ENCODE results near the gene CPM.
"Not testable (repeated sequence)": the region's sequence is repeated elsewhere in the genome, so short reads cannot be mapped to it uniquely, and the experiment has no call there.

CPM gene

DNA sequence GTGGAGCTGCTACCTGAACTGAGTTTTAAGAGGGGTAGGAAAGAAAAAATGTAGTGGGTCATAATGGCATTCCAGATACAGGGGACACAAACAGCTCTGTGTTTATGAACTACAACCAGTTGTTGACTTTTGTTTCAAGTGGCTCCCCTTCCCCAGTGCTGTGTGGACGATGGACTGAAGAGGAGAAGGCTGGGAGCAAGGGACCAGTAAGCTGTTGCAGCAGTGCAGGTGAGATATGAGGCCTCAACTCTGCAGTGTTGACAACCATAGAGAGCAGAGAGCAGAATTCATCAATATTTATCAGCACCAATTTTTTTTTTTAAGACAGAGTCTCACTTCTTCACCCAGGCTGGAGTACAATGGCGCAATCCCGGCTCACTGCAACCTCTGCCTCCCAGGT is 78.4 kb downstream of the CPM start:
- Mint-ChIP-seq H3K4me3 (no peak overlapping the region), H3K27ac (no peak overlapping the region), H3K4me1 (ENCODE audit: low read depth) (peaks cover 3% of the 10 kb centered on the region), H3K36me3 (ENCODE audit: low read depth) (peaks cover 15% of the 10 kb centered on the region), H3K27me3 (ENCODE audit: low read depth) (no peaks in the 10 kb centered on the region), H3K9me3 (no peaks in the 10 kb centered on the region)
- no peak for DNase-seq (ENCODE audit: low spot score)

DNA sequence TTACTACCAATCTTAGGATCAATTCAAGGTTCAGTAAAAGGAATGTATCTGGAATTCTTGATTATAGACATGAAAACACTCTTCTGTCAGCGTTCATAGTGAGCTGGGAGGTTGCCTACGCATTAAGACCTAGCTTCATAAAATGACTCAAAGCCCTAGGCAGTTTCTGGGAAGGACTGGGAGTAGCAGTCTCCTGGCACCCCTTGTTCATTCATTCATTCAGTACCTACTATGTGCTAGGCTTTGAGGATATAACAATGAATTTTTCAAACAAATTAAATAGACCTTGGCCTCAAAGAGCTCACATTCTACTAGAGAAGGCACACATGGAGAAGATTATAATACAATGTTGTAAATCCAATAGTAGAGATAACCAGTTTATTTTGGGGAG is 78.9 kb downstream of the CPM start:
- Mint-ChIP-seq H3K9me3 (no peaks in the 10 kb centered on the region), H3K27ac (no peak overlapping the region), H3K36me3 (ENCODE audit: low read depth) (peaks cover 15% of the 10 kb centered on the region), H3K4me3 (no peak overlapping the region), H3K27me3 (ENCODE audit: low read depth) (no peaks in the 10 kb centered on the region), H3K4me1 (ENCODE audit: low read depth) (peaks cover 3% of the 10 kb centered on the region)
- no peak for DNase-seq (ENCODE audit: low spot score)

- H3K27ac Mint-ChIP-seq, result no peak overlapping the region
- no peak for DNase-seq (ENCODE audit: low spot score)
- H3K27me3 Mint-ChIP-seq (ENCODE audit: low read depth), result no peaks in the 10 kb centered on the region
- no peaks in the 10 kb centered on the region for H3K9me3 Mint-ChIP-seq
- peaks cover 3% of the 10 kb centered on the region for H3K4me1 Mint-ChIP-seq (ENCODE audit: low read depth)
- no peak overlapping the region for H3K4me3 Mint-ChIP-seq
- H3K36me3 Mint-ChIP-seq (ENCODE audit: low read depth), result peaks cover 15% of the 10 kb centered on the region
Observed at GRCh38 chr12:68853396-68854077, 79.4 kb downstream of the CPM start.

- H3K27me3 Mint-ChIP-seq (ENCODE audit: low read depth), result no peaks in the 10 kb centered on the region
- no peak overlapping the region for H3K4me3 Mint-ChIP-seq
- peaks cover 1% of the 10 kb centered on the region for H3K4me1 Mint-ChIP-seq (ENCODE audit: low read depth)
Observed at GRCh38 chr12:68851592-68852306, 81.2 kb downstream of the CPM start.

GRCh38 chr12:68850390-68850789 is 82.6 kb downstream of the CPM start:
- Mint-ChIP-seq H3K27me3 (ENCODE audit: low read depth) (no peaks in the 10 kb centered on the region), H3K9me3 (no peaks in the 10 kb centered on the region), H3K36me3 (ENCODE audit: low read depth) (peaks cover 6% of the 10 kb centered on the region), H3K4me1 (ENCODE audit: low read depth) (peaks cover 1% of the 10 kb centered on the region), H3K4me3 (no peak overlapping the region), H3K27ac (no peak overlapping the region)
- DNase-seq (ENCODE audit: low spot score), result no peak

More at GRCh38 chr12:68851592-68852306, 81.2 kb downstream of the CPM start:
- Mint-ChIP-seq H3K36me3 (ENCODE audit: low read depth) (peaks cover 12% of the 10 kb centered on the region), H3K27ac (no peak overlapping the region), H3K9me3 (no peaks in the 10 kb centered on the region)
- no peak for DNase-seq (ENCODE audit: low spot score)

DNA sequence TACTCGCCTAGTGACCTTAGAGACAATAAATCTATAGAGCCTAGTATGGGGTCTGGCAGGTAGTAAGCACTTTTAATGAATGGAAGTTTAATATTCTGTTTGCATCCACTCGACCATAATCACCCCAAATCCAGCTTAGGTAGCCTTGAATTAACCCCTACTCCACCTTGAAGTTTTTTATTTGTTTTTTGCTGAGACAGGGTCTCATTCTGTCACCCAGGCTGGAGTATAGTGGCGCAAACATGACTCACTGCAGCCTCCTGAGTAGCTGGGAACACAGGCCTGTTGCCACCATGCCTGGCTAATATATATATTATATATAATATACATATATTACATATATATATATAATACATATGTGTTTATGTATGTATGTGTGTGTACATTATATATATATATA is 86.2 kb downstream of the CPM start:
- H3K27me3 Mint-ChIP-seq (ENCODE audit: low read depth), result no peaks in the 10 kb centered on the region
- no peak overlapping the region for H3K27ac Mint-ChIP-seq
- H3K9me3 Mint-ChIP-seq, result no peaks in the 10 kb centered on the region
- no peak for DNase-seq (ENCODE audit: low spot score)
- H3K4me3 Mint-ChIP-seq, result no peak overlapping the region
- peaks cover 22% of the 10 kb centered on the region for H3K36me3 Mint-ChIP-seq (ENCODE audit: low read depth)
- H3K4me1 Mint-ChIP-seq (ENCODE audit: low read depth), result peaks cover 1% of the 10 kb centered on the region

DNA sequence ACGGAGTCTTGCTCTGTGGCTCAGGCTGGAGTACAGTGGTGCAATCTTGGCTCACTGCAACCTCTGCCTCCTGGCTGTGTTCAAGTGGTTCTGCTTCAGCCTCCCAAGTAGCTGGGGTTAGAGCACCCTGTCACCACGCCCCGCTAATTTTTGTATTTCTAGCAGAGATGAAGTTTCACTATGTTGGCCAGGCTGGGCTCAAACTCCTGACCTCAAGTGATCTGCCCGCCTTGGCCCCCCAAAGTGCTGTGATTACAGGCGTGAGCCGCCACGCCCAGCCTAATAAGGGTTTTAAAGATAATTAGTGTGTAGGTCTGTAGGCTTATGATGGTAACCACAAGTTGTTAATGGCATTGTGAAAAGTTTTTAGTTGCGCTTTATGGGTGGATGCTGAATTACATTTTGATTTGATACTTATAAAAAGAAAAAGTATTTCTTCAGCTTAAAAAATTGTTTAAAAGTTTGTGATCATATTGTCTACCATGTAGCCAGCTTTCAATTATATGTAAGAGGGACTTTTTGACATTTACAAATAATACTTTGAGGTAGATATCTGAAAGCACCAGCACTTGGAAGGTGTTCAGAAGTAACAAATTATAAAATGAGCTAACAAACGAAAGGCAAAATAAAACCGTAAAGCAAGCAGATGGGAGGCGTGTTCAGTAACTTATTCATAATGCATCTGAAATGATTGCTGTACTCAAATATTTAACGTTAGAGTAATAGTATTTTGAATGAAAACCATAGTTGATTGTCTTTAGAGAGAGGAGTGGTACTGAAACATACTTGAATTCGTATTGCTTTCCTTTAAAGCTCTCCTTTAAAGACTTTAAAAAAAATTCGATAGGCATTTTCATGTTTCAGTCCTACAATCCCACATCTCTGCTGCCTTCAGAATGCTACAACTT is 87.9 kb downstream of the CPM start:
- peaks cover 37% of the 10 kb centered on the region for H3K36me3 Mint-ChIP-seq (ENCODE audit: low read depth)
- peaks cover 1% of the 10 kb centered on the region for H3K4me1 Mint-ChIP-seq (ENCODE audit: low read depth)

GRCh38 chr12:68844318-68844745 is 88.6 kb downstream of the CPM start:
- no peaks in the 10 kb centered on the region for H3K27me3 Mint-ChIP-seq (ENCODE audit: low read depth)
- H3K9me3 Mint-ChIP-seq, result no peaks in the 10 kb centered on the region

More for the DNA sequence above, 87.9 kb downstream of the CPM start:
- Mint-ChIP-seq H3K27ac (no peak overlapping the region), H3K4me3 (no peak overlapping the region), H3K27me3 (ENCODE audit: low read depth) (no peaks in the 10 kb centered on the region), H3K9me3 (no peaks in the 10 kb centered on the region)
- no peak for DNase-seq (ENCODE audit: low spot score)

GRCh38 chr12:68842784-68843567 is 90.0 kb downstream of the CPM start:
- Mint-ChIP-seq H3K4me3 (no peak overlapping the region), H3K9me3 (no peaks in the 10 kb centered on the region), H3K27ac (no peak overlapping the region), H3K4me1 (ENCODE audit: low read depth) (peaks cover 3% of the 10 kb centered on the region), H3K27me3 (ENCODE audit: low read depth) (no peaks in the 10 kb centered on the region), H3K36me3 (ENCODE audit: low read depth) (peaks cover 50% of the 10 kb centered on the region)
- no peak for DNase-seq (ENCODE audit: low spot score)

More at GRCh38 chr12:68844318-68844745, 88.6 kb downstream of the CPM start:
- peaks cover 1% of the 10 kb centered on the region for H3K4me1 Mint-ChIP-seq (ENCODE audit: low read depth)
- H3K27ac Mint-ChIP-seq, result no peak overlapping the region
- no peak overlapping the region for H3K4me3 Mint-ChIP-seq
- H3K36me3 Mint-ChIP-seq (ENCODE audit: low read depth), result peaks cover 40% of the 10 kb centered on the region
- DNase-seq (ENCODE audit: low spot score), result no peak

GRCh38 chr12:68842123-68842522 is 90.8 kb downstream of the CPM start:
- Mint-ChIP-seq H3K4me3 (no peak overlapping the region), H3K36me3 (ENCODE audit: low read depth) (peaks cover 55% of the 10 kb centered on the region)

DNA sequence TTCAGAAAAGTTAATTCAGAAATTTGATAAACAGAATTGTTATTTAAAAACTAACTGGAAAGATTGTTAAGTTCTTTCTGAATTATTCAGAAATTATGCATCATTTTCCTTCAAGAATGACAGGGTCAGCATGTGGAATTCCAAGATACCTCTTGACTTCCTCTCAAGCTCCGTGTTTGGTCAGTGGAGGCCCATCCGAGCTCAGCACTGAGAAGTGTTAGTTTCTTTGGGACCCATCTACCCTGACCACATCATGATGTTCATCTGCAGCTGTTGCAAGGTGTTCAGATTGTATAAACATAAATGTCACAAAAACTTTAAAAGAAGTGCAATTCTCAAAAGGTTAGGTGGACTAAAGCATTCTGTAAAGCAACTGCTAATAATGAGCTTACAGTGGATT is 91.3 kb downstream of the CPM start:
- peaks cover 4% of the 10 kb centered on the region for H3K4me1 Mint-ChIP-seq (ENCODE audit: low read depth)
- DNase-seq (ENCODE audit: low spot score), result no peak
- no peak overlapping the region for H3K4me3 Mint-ChIP-seq
- H3K9me3 Mint-ChIP-seq, result no peaks in the 10 kb centered on the region
- H3K36me3 Mint-ChIP-seq (ENCODE audit: low read depth), result peaks cover 57% of the 10 kb centered on the region
- H3K27me3 Mint-ChIP-seq (ENCODE audit: low read depth), result no peaks in the 10 kb centered on the region
- no peak overlapping the region for H3K27ac Mint-ChIP-seq

More at GRCh38 chr12:68842123-68842522, 90.8 kb downstream of the CPM start:
- no peak for DNase-seq (ENCODE audit: low spot score)
- Mint-ChIP-seq H3K4me1 (ENCODE audit: low read depth) (peaks cover 4% of the 10 kb centered on the region), H3K27ac (no peak overlapping the region), H3K9me3 (no peaks in the 10 kb centered on the region), H3K27me3 (ENCODE audit: low read depth) (no peaks in the 10 kb centered on the region)

GRCh38 chr12:68841175-68841574 is 91.8 kb downstream of the CPM start:
- not testable (repeated sequence) for H3K4me3 Mint-ChIP-seq; H3K27me3 Mint-ChIP-seq (ENCODE audit: low read depth); DNase-seq (ENCODE audit: low spot score); H3K9me3 Mint-ChIP-seq; H3K4me1 Mint-ChIP-seq (ENCODE audit: low read depth); H3K27ac Mint-ChIP-seq
- H3K36me3 Mint-ChIP-seq (ENCODE audit: low read depth), result peaks cover 62% of the 10 kb centered on the region
